SK-N-SH (cell line): ENCODE data around the gene JOSD2. TPM values are rescaled to one million over a fixed set of nuclear protein-coding genes. Genes with fewer than 3 reads are reported as not detected.

Source experiments
- CTCF ChIA-PET: fragments of 300-600, 350-600 bp; formaldehyde crosslinking; extraction: SDS; loops from one replicate; lab custom pipeline; 2021; lab: Yijun Ruan, JAX
- POLR2A ChIA-PET: fragments of 350-600 bp; sonication (Branson Sonifier 250); formaldehyde crosslinking; extraction: SDS; loops from one replicate; lab custom pipeline; 2020; ENCODE audit warnings: antibody characterized with exemption, inconsistent platforms; lab: Yijun Ruan, JAX
- DNase-seq: peaks from one replicate; pipeline ENCODE4 v3.0.0; 2012
- H2AFZ ChIP-seq: fragments of 200-600 bp; sonication (generic); 2 replicates; pipeline ENCODE4 v1.8.1; 2016; ENCODE audit warnings: antibody characterized with exemption, mild to moderate bottlenecking, low read depth
- H3F3A ChIP-seq: fragments of 200-600 bp; sonication (generic); replicated peaks from 2 replicates; pipeline ENCODE3; 2016; ENCODE audit warnings: antibody characterized with exemption, mild to moderate bottlenecking; ENCODE audit not compliant: insufficient read depth
- H3K27ac ChIP-seq, 2 experiments: fragments of 200-500 bp in 1 of 2; fragments of 200-600 bp in 1 of 2; sonication (Bioruptor generic) in 1 of 2; sonication (generic), shearing (Covaris generic) in 1 of 2; 2 replicates each; pipeline versions ENCODE4 v1.5.1 to v1.6.1; 2014 to 2016; ENCODE audit warnings: low read depth in 2 of 2, inconsistent platforms in 1 of 2, low read length in 1 of 2, mild to moderate bottlenecking in 1 of 2, mixed read lengths in 1 of 2
- H3K27me3 ChIP-seq: fragments of 200-600 bp; sonication (generic), shearing (Covaris generic); 2 replicates; pipeline ENCODE4 v1.6.1; 2016; ENCODE audit warnings: mixed run types; ENCODE audit not compliant: insufficient read depth
- H3K36me3 ChIP-seq, 2 experiments: fragments of 200-500 bp in 1 of 2; fragments of 200-600 bp in 1 of 2; sonication (Bioruptor generic) in 1 of 2; sonication (generic) in 1 of 2; replicated peaks in 1 of 2; 2 replicates each; pipeline versions ENCODE3 to v1.5.1; 2014 to 2016; ENCODE audit warnings: low read length in 1 of 2, mild to moderate bottlenecking in 1 of 2; ENCODE audit not compliant: insufficient read depth in 2 of 2, control insufficient read depth in 1 of 2
- H3K4me1 ChIP-seq, 2 experiments: fragments of 200-500 bp in 1 of 2; fragments of 200-600 bp in 1 of 2; sonication (Bioruptor generic) in 1 of 2; sonication (generic), shearing (Covaris generic) in 1 of 2; 2 replicates each; pipeline versions ENCODE4 v1.5.1 to v1.6.1; 2014 to 2016; ENCODE audit warnings: low read depth in 1 of 2, low read length in 1 of 2, mixed run types in 1 of 2; ENCODE audit not compliant: insufficient read depth in 2 of 2, control insufficient read depth in 1 of 2
- H3K4me2 ChIP-seq: fragments of 200-600 bp; sonication (generic), shearing (Covaris generic); 2 replicates; pipeline ENCODE4 v1.6.1; 2017; ENCODE audit warnings: mixed run types
- H3K4me3 ChIP-seq, 2 experiments: fragments of 200-500 bp in 1 of 2; fragments of 200-600 bp in 1 of 2; sonication (Bioruptor generic) in 1 of 2; sonication (generic), shearing (Covaris generic) in 1 of 2; 2 replicates each; pipeline versions ENCODE4 v1.5.1 to v1.8.1; 2014 to 2016; ENCODE audit warnings: low read depth in 2 of 2, inconsistent platforms in 1 of 2, low read length in 1 of 2, mild to moderate bottlenecking in 1 of 2, mixed read lengths in 1 of 2, moderate library complexity in 1 of 2
- H3K79me2 ChIP-seq: fragments of 200-600 bp; sonication (generic); 2 replicates; pipeline ENCODE4 v1.8.1; 2017; ENCODE audit warnings: mild to moderate bottlenecking; ENCODE audit not compliant: insufficient read depth
- H3K9ac ChIP-seq: fragments of 200-600 bp; sonication (generic); 2 replicates; pipeline ENCODE4 v1.6.1; 2017; ENCODE audit warnings: mixed run types
- H3K9me2 ChIP-seq: fragments of 200-600 bp; sonication (generic); 2 replicates; pipeline ENCODE4 v1.6.1; 2017; ENCODE audit warnings: mixed run types
- H3K9me3 ChIP-seq: fragments of 200-600 bp; sonication (generic); 2 replicates; pipeline ENCODE4 v1.6.1; 2017; ENCODE audit warnings: mixed run types, mild to moderate bottlenecking, moderate library complexity
- H4K20me1 ChIP-seq: fragments of 200-600 bp; sonication (generic); 2 replicates; pipeline ENCODE4 v1.6.1; 2017; ENCODE audit warnings: mild to moderate bottlenecking, mixed run types; ENCODE audit not compliant: insufficient read depth
- CTCF ChIP-seq: fragments of 200-600 bp; sonication (generic); IDR thresholded peaks from 2 replicates; pipeline ENCODE4 v1.6.1; 2017; ENCODE audit warnings: antibody characterized with exemption, mild to moderate bottlenecking, moderate library complexity
- ELF1 ChIP-seq: IDR thresholded peaks from 2 replicates; pipeline ENCODE4 v1.4.0; 2012
- EP300 ChIP-seq, 2 experiments: IDR thresholded peaks; 2 replicates each; pipeline versions ENCODE4 v1.4.0 to v1.6.1; 2012; ENCODE audit warnings: borderline replicate concordance in 1 of 2, low read depth in 1 of 2, low read length in 1 of 2
- FOSL2 ChIP-seq: IDR thresholded peaks from 2 replicates; pipeline ENCODE4 v1.4.0; 2012; ENCODE audit warnings: low read depth, mild to moderate bottlenecking, moderate library complexity, borderline replicate concordance
- FOXJ3 ChIP-seq: sonication (generic); formaldehyde crosslinking; IDR thresholded peaks from 2 replicates; pipeline ENCODE4 v1.5.1; 2020; ENCODE audit warnings: mild to moderate bottlenecking, missing genetic modification reagents
- GABPA ChIP-seq: IDR thresholded peaks from 2 replicates; pipeline ENCODE4 v1.4.0; 2012; ENCODE audit warnings: low read depth, mild to moderate bottlenecking
- IRF3 ChIP-seq: fragments of 150-350 bp; IDR thresholded peaks from 2 replicates; pipeline ENCODE4 v1.6.1; 2016; ENCODE audit warnings: mild to moderate bottlenecking, low read depth, low read length
- JUND ChIP-seq: IDR thresholded peaks from 2 replicates; pipeline ENCODE4 v1.4.0; 2012
- MAX ChIP-seq: IDR thresholded peaks from 2 replicates; pipeline ENCODE4 v1.4.0; 2012; ENCODE audit warnings: low read depth
- MXI1 ChIP-seq: IDR thresholded peaks from 2 replicates; pipeline ENCODE4 v1.6.1; 2012; ENCODE audit warnings: mild to moderate bottlenecking, low read depth, low read length, improper control_type of control experiment
- PBX3 ChIP-seq: IDR thresholded peaks from 2 replicates; pipeline ENCODE4; 2012
- POLR2AphosphoS5 ChIP-seq: IDR thresholded peaks from 2 replicates; pipeline ENCODE4 v1.6.1; 2012; ENCODE audit warnings: low read depth, low read length
- RAD21 ChIP-seq: IDR thresholded peaks from 2 replicates; pipeline ENCODE4 v1.6.1; 2012; ENCODE audit warnings: mild to moderate bottlenecking, low read length
- RFX5 ChIP-seq: IDR thresholded peaks from 2 replicates; pipeline ENCODE4 v1.6.1; 2012; ENCODE audit warnings: mild to moderate bottlenecking, improper control_type of control experiment, low read length
- SIN3A ChIP-seq: IDR thresholded peaks from 2 replicates; pipeline ENCODE4 v1.6.1; 2012; ENCODE audit warnings: low read depth, mild to moderate bottlenecking, low read length, moderate library complexity, borderline replicate concordance
- SMC3 ChIP-seq: IDR thresholded peaks from 2 replicates; pipeline ENCODE4 v1.6.1; 2012; ENCODE audit warnings: low read depth, low read length, improper control_type of control experiment
- TCF12 ChIP-seq: IDR thresholded peaks from 2 replicates; pipeline ENCODE4 v1.4.0; 2012
- USF1 ChIP-seq: IDR thresholded peaks from 2 replicates; pipeline ENCODE4 v1.4.0; 2012; ENCODE audit warnings: low read depth, borderline replicate concordance
- ZBTB33 ChIP-seq: IDR thresholded peaks from 2 replicates; pipeline ENCODE4 v1.4.0; 2012; ENCODE audit warnings: low read depth, borderline replicate concordance
- WGBS: methylation state at CpG from one replicate; pipeline ENCODE4 v1.1.6; 2017; ENCODE audit warnings: low lambda C conversion rate; 5-methylcytosine and 5-hydroxymethylcytosine counted together
- polyA plus RNA-seq, 3 experiments: library from polyadenylated mRNA; depleted of rRNA; stranded (reverse); fragments of >200 nt; gene quantifications; 2 replicates each; pipeline ENCODE4 v1.2.3, GENCODE V29; 2012

JOSD2 gene
- polyA plus RNA-seq, 1 of the 3 experiments (the other 2 are of a cell fraction): 81.2 TPM

GRCh38 chr19:50507376-50507775, 3.6 kb downstream of the JOSD2 start:
- Histone ChIP-seq H3K9ac (no peak overlapping the region), H3K4me2 (no peak overlapping the region), H3K4me3 (no peak overlapping the region), H3K9me2 (no peaks in the 10 kb centered on the region), H3K36me3 (no peaks in the 10 kb centered on the region), H4K20me1 (no peaks in the 10 kb centered on the region), H3K9me3 (no peaks in the 10 kb centered on the region), H3K27ac (no peak overlapping the region), H2AFZ (no peak overlapping the region), H3K79me2 (peaks cover 14% of the 10 kb centered on the region; the same call in 1 of the 2 replicates), H3F3A (no peaks in the 10 kb centered on the region), H3K4me1 (peaks cover 0 to 11% of the 10 kb centered on the region in 2 experiments; a peak in 1 of 4 replicates), H3K27me3 (no peaks in the 10 kb centered on the region)
- TF ChIP-seq GABPA (no peak), POLR2AphosphoS5 (no peak), FOSL2 (no peak), MXI1 (no peak), PBX3 (no peak), JUND (no peak), ELF1 (no peak), CTCF (no peak), RFX5 (no peak), IRF3 (no peak), SMC3 (no peak)
- POLR2A ChIA-PET: no interaction called here
- 99% methylated on average over 8 of the region's 8 CpGs for WGBS
- CTCF ChIA-PET: interaction anchor here (0.5 kb wide), 1 partner anchor 1465 kb away, joined by 3 read pairs; no protein-coding TSS in a partner anchor
- DNase-seq: no peak

- ChIA-PET POLR2A (no interaction called here), CTCF (no interaction called here)
- Histone ChIP-seq H3F3A (no peaks in the 10 kb centered on the region), H4K20me1 (no peaks in the 10 kb centered on the region), H3K4me3 (no peak overlapping the region), H3K36me3 (no peaks in the 10 kb centered on the region), H3K27me3 (no peaks in the 10 kb centered on the region), H3K79me2 (peaks cover 14% of the 10 kb centered on the region; the same call in 1 of the 2 replicates), H3K9me2 (no peaks in the 10 kb centered on the region), H3K9ac (no peak overlapping the region), H3K9me3 (no peaks in the 10 kb centered on the region), H3K4me2 (no peak overlapping the region), H3K27ac (no peak overlapping the region), H2AFZ (no peak overlapping the region), H3K4me1 (peaks cover 0 to 6% of the 10 kb centered on the region in 2 experiments; a peak in 1 of 4 replicates)
- no peak for DNase-seq
- WGBS: 95% methylated on average over 9 of the region's 10 CpGs
- TF ChIP-seq USF1 (no peak), SIN3A (no peak), RAD21 (no peak), POLR2AphosphoS5 (no peak), ZBTB33 (no peak), MAX (no peak), TCF12 (no peak), PBX3 (no peak), FOXJ3 (no peak), RFX5 (no peak), EP300 (IDR thresholded peaks at IDR 0.05; ENCODE audit: borderline replicate concordance in 1 of 2, low read depth in 1 of 2, low read length in 1 of 2) (no peak)
Measured at GRCh38 chr19:50506700-50507099, 4.3 kb downstream of the JOSD2 start.
